Mesothelial cell of epicardium (in vitro differentiated cells): Measurements from ENCODE around the gene SLC9A1. TPM values are rescaled to one million over a fixed set of nuclear protein-coding genes. Genes with fewer than 3 reads are reported as not detected.
"Not testable (repeated sequence)": the region's sequence is repeated elsewhere in the genome, so short reads cannot be mapped to it uniquely, and the experiment has no call there.

Source experiments
- DNase-seq, 2 experiments: peaks; one replicate each; pipeline ENCODE4 v3.0.0; 2021; ENCODE audit warnings: low spot score in 2 of 2; ENCODE audit not compliant: unreplicated experiment in 2 of 2
- H3K27ac Mint-ChIP-seq: 2 replicates; pipeline ENCODE4 v1.8.0; 2021; ENCODE audit warnings: mixed read lengths
- H3K27me3 Mint-ChIP-seq: 2 replicates; pipeline ENCODE4 v1.8.0; 2021; ENCODE audit warnings: low read depth, mixed read lengths
- H3K36me3 Mint-ChIP-seq: 2 replicates; pipeline ENCODE4 v1.8.0; 2021; ENCODE audit warnings: mixed read lengths
- H3K4me1 Mint-ChIP-seq: 2 replicates; pipeline ENCODE4 v1.8.0; 2021; ENCODE audit warnings: mixed read lengths
- H3K4me3 Mint-ChIP-seq: 2 replicates; pipeline ENCODE4 v1.8.0; 2021; ENCODE audit warnings: mild to moderate bottlenecking, moderate library complexity, mixed read lengths
- H3K9me3 Mint-ChIP-seq: 2 replicates; pipeline ENCODE4 v1.8.0; 2021; ENCODE audit warnings: mixed read lengths
- total RNA-seq: library from RNA; stranded (reverse); gene quantifications from 3 replicates; pipeline ENCODE4 v1.2.1, GENCODE V29; 2021
- TF ChIP-seq, protein P1 (sequence below): fragments of 200-600 bp; sonication (generic); IDR thresholded peaks from one replicate; pipeline ENCODE4 v1.5.0; 2021; ENCODE audit warnings: antibody characterized with exemption; ENCODE audit not compliant: unreplicated experiment

Gene SLC9A1
- 32.5 to 34.6 TPM (median 33.9 TPM) in 3 replicates for total RNA-seq

DNA sequence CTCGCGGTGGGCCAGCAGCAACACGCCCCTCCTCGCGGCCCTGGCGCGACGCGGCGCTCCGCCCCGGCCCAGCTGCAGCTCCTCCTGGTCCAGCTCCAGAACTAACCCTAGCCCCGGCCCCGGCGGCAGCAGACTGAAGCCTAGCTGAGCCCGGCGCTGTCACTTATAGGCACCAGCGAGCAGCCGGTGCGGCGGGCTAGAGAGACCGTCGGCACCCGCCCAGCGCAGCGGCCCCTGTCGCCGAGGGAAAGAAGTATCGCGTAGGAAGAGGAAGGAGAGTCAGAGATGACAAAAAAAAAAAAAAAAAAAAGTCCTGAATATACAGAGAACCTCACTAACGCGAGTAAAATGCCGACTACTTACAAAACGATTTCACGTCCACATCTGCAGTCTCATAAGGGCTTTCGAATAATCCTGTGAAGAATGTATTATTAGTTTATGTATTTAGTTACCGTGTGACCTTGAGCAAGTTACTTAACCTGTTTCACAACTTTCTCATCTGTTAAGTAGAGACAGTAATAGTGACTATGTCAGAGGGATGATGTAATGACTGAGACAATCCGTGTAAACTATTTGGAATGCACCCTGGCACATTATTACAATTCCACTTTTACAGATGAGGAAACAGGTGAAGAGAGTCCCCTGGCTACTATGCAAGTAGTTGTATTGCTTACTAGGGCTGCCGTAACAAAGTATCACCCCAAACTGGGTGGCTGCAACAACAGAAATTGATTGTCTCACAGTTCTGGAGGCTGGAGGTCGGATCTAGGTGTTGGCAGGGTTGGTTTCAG, at the start of gene SLC9A1:
TSS of gene SLC9A1 (minus strand) at position 135 of the 791 bp plus-strand sequence. CDS start 791 bp downstream, outside the sequence.
- Mint-ChIP-seq H3K9me3 (no peaks in the 10 kb centered on the region), H3K4me1 (peaks cover 39% of the 10 kb centered on the region), H3K36me3 (no peaks in the 10 kb centered on the region), H3K27me3 (no peaks in the 10 kb centered on the region), H3K27ac (peak within 1 kb of the TSS; percentile 99), H3K4me3 (peak within 1 kb of the TSS; percentile 92)
- TF ChIP-seq, protein P1, sequence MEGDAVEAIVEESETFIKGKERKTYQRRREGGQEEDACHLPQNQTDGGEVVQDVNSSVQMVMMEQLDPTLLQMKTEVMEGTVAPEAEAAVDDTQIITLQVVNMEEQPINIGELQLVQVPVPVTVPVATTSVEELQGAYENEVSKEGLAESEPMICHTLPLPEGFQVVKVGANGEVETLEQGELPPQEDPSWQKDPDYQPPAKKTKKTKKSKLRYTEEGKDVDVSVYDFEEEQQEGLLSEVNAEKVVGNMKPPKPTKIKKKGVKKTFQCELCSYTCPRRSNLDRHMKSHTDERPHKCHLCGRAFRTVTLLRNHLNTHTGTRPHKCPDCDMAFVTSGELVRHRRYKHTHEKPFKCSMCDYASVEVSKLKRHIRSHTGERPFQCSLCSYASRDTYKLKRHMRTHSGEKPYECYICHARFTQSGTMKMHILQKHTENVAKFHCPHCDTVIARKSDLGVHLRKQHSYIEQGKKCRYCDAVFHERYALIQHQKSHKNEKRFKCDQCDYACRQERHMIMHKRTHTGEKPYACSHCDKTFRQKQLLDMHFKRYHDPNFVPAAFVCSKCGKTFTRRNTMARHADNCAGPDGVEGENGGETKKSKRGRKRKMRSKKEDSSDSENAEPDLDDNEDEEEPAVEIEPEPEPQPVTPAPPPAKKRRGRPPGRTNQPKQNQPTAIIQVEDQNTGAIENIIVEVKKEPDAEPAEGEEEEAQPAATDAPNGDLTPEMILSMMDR: peak; percentile 28
- DNase-seq: peak; percentile 89 to 97

DNA sequence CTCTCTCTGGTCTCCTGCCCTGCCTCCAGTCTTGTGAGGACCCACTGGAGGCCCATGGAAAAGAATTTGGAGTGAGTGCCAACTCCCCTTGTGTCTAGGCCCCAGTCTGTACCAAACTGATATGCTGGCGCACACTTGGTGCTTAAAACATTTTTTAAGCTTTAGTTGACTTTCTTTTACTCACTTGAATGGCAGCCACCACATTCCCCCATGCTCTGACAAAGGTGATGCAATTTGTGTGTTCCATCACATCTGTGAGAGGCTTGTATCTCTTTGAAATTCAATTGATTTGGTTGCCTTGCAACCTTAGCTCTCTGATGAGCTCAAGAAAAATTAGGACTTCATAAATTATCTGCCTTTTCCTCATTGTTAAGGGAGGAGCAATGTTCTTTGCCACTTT, 49.0 kb upstream of the SLC9A1 start:
- Mint-ChIP-seq H3K36me3 (no peaks in the 10 kb centered on the region), H3K9me3 (peaks cover 4% of the 10 kb centered on the region), H3K27me3 (peaks cover 11% of the 10 kb centered on the region), H3K27ac (no peak overlapping the region), H3K4me1 (no peaks in the 10 kb centered on the region), H3K4me3 (no peak overlapping the region)
- TF ChIP-seq, protein P1: no peak
- no peak for DNase-seq

DNA sequence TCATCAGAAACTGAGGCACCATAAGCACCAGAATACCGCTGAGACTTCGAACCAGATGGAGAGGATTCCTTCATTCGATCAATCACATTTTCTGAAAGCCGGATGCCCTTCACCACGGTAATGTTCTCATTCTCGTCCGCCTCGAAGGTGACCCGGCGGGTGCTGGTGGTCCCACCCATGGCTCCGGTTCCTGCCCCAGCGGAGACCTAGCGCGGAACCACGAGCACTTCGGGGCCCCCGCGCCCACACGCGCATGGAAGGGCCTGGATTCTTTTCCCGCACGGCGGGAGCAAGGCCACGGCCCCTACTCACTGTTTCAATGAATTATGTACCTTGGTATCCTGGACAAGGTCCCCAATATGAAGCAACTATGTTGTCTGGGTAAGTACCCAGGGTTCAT, 46.4 kb upstream of the SLC9A1 start:
- no peak overlapping the region for H3K27ac Mint-ChIP-seq

DNA sequence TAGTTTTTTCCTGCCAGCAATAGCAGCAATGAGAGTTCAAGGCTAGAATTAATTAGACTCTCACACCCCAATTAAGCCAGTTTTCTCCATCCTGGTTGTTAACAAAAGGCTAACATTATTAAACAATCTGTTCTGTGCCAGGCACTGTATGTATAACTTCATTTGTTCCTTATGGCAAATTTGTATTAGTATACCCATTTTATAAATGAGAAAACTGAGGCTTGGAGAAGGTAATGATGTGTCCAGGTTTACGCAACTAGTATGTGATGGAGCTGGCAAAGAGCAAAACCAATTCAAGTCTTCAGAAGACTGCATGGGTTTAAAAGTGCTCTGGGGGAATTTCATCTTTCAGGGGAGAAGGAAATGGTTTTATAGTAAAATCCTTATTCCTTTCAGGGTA, 38.3 kb upstream of the SLC9A1 start:
- no peak overlapping the region for H3K4me3 Mint-ChIP-seq
- no peak overlapping the region for H3K27ac Mint-ChIP-seq
- no peaks in the 10 kb centered on the region for H3K9me3 Mint-ChIP-seq

More for the DNA sequence above, 46.4 kb upstream of the SLC9A1 start:
- H3K4me1 Mint-ChIP-seq: no peaks in the 10 kb centered on the region
- no peak for DNase-seq
- peaks cover 11% of the 10 kb centered on the region for H3K27me3 Mint-ChIP-seq
- TF ChIP-seq, protein P1: no peak
- H3K4me3 Mint-ChIP-seq: no peak overlapping the region
- no peaks in the 10 kb centered on the region for H3K9me3 Mint-ChIP-seq
- H3K36me3 Mint-ChIP-seq: no peaks in the 10 kb centered on the region

DNA sequence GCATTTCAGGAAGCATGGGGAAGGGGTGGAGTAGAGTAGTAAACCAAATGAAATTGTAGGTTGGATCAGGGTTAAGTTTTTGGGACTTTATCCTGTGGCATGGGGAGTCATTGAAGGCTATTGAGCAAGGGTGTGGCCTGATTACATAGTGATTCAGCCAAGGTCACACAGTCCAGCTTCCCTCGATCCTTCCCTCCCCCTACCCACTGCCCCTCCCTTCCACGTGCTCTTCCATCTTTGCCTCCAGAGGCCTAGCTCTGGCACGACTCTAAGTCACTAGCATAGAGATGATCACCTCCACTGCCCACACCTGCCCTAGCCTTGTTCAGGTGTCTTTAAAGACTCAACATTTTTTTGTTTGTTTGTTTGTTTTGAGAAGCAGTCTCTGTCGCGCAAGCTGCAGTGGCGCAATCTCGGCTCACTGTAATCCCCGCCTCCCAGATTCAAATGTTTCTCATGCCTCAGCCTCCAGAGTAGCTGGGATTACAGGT, 37.2 kb upstream of the SLC9A1 start:
- no peak for DNase-seq

More for the DNA sequence above, 38.3 kb upstream of the SLC9A1 start:
- Mint-ChIP-seq H3K27me3 (no peaks in the 10 kb centered on the region), H3K4me1 (no peaks in the 10 kb centered on the region), H3K36me3 (no peaks in the 10 kb centered on the region)
- no peak for DNase-seq
- TF ChIP-seq, protein P1: no peak

DNA sequence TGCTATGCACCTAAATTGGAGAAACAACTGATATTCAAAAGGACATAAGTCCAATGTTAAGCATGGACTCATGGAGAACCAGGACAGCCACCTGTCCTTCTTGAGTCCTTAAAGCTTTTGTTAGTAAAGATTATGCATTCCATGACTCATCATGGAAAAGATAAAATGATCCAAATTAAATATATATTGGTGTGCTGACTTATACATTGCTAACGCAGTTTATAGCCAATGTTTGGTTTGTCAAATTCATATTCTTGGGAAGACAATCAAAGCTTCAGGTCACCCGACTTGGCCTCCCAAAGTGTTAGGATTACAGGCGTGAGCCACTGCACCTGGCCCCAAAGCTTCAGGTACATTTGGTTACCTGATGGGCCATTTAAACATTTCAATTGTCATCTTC, 29.7 kb upstream of the SLC9A1 start:
- H3K4me3 Mint-ChIP-seq, DNase-seq, H3K36me3 Mint-ChIP-seq, H3K4me1 Mint-ChIP-seq, H3K27ac Mint-ChIP-seq, H3K27me3 Mint-ChIP-seq: not testable (repeated sequence)
- peaks cover 20% of the 10 kb centered on the region for H3K9me3 Mint-ChIP-seq

More for the DNA sequence above, 37.2 kb upstream of the SLC9A1 start:
- Mint-ChIP-seq H3K36me3 (no peaks in the 10 kb centered on the region), H3K9me3 (no peaks in the 10 kb centered on the region), H3K4me1 (no peaks in the 10 kb centered on the region), H3K4me3 (no peak overlapping the region), H3K27me3 (no peaks in the 10 kb centered on the region), H3K27ac (no peak overlapping the region)
- TF ChIP-seq, protein P1: no peak
